ENCODE results near the gene TTC19.

The TTC19 gene

GRCh38 chr17:15966879-15967248 lies 32.8 kb upstream of the TTC19 start:
- peak overlapping the region; percentile 59 for H3K27ac ChIP-seq
- no peak for TF ChIP-seq ZFX (IDR thresholded peaks at IDR 0.05)
- TF ChIP-seq CTCF (conservative IDR thresholded peaks at IDR 0.05): no peak

DNA sequence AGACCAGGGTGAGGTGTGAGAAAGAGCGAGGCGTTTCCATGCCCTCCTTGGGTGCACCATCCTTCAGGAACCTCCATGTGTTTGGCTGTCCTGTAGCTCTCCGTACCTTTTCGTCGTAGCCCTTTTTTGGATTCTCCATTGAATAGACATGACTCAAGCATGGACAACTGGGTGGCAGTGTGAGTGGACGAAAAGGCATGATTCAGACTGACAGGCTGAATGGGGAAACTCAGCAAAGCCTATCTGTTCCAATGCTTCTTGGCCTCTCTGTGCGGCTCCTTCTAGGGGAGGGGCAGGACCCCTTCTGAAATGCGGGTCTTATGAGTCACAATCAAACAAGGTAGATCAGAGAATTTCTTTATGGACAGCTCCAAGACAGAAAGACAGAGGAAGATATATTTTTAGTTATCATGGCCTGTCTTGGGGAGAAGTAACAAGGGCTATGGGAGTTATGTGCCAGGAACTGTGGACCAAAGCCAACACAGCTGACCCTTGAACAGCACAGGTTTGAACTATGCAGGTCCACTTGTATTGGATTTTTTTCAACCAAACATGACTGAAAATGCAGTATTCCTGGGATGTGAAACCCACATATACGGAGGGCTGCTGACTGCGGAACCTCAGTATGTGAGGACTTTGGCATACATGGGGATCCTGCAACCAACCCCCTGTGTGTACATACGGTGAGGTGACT lies 31.8 kb upstream of the TTC19 start:
- TF ChIP-seq ZFX (IDR thresholded peaks at IDR 0.05): no peak
- no peak for TF ChIP-seq CTCF (conservative IDR thresholded peaks at IDR 0.05)
- H3K27ac ChIP-seq: peak overlapping the region; percentile 59; the same call in 1 of the 2 replicates

DNA sequence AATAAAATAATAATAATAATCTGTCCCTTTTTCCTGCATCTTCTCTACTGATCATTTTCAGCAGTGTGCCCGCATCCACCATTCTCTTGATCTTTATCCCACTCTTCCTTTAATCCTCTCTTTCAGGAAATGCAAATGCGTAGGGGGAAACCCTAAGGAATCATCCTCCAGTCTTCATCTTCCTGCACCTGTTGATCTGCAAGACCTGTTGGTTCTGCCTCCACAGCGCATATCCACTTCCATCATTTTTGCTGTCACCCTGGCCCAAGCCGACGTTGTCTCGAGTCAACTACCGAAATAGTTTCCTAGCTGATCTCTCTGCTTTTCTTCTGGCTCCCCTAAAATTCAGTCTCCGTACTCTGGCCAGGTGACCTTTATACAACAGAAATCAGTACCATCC lies 30.2 kb upstream of the TTC19 start:
- TF ChIP-seq ZFX (IDR thresholded peaks at IDR 0.05) (no peak), CTCF (conservative IDR thresholded peaks at IDR 0.05) (no peak)
- H3K27ac ChIP-seq: no peak overlapping the region

GRCh38 chr17:15970500-15970899 lies 29.1 kb upstream of the TTC19 start:
- no peak for TF ChIP-seq ZFX (IDR thresholded peaks at IDR 0.05)
- TF ChIP-seq CTCF (conservative IDR thresholded peaks at IDR 0.05): no peak
- no peak overlapping the region for H3K27ac ChIP-seq

DNA sequence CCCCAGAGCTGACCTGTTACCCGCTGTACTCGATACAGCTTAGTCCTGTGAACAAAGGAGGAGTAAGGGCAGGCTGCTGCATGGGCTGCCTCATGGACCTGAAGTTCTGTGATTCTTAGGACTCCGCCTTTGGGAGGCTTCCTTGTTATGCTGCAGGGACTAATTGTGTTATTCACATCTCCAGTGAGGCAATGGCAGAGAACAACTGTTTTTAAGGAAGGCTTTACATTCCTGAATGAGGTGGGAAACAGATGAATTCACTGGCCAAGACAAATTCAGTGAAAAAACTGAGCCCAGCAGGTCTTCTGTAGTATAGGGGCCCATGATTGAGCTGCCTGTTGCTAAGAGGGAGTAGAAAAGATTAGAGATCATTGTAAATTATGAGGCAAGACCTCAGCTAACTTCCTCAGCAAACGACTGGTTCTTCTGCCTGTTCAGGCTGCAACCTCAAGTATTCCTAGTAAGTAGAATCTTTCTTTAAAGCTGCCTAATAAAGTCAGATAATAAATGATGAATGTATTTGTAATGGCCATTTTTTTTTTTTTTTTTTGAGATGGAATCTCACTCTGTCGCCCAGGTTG lies 28.4 kb upstream of the TTC19 start:
- no peak overlapping the region for H3K27ac ChIP-seq
- TF ChIP-seq CTCF (conservative IDR thresholded peaks at IDR 0.05): no peak
- TF ChIP-seq ZFX (IDR thresholded peaks at IDR 0.05): no peak

DNA sequence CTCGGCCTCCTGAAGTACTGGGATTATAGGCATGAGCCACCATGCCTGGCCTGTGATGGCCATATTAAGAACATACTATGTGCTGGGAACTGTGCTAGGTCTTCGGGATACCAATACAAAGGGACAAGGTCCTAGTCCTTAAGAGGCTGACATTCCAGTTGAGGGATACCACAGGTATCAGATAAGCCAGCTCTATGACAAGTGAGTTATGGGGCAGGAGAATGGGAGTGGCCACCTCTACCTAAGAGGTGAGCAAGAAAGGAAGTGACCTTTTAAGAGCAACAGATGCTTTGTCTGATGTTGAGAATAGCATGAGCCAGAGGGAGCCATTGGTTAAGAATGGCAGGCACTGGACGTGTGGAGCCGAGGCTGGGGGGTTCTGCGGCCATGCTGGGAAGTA lies 27.7 kb upstream of the TTC19 start:
- TF ChIP-seq CTCF (conservative IDR thresholded peaks at IDR 0.05): no peak
- no peak for TF ChIP-seq ZFX (IDR thresholded peaks at IDR 0.05)
- H3K27ac ChIP-seq: no peak overlapping the region

DNA sequence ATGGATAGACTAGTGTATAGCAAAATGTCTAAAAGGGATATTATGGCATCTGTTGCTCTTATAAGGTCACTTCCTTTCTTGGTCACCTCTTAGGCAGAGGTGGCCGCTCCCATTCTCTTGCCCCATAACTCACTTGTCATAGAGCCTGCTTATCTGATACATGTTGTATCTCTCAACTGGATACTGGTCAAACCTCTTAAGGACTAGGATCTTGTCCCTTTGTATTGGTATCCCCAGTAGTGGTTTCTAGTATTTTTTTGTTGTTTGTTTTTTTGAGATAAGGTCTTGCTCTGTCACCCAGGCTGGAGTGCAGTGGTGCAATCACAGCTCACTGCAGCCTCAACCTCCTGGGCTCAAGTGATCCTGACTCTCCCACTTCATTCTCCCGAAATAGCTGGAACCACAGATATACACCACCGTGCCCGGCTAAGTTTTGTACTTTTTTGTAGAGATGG lies 27.1 kb upstream of the TTC19 start:
- no peak for TF ChIP-seq CTCF (conservative IDR thresholded peaks at IDR 0.05)
- TF ChIP-seq ZFX (IDR thresholded peaks at IDR 0.05): no peak
- no peak overlapping the region for H3K27ac ChIP-seq

Data from C4-2B (cell line).